SK-N-SH (cell line): ENCODE results near the gene FEM1C. TPM values are rescaled to one million over a fixed set of nuclear protein-coding genes. Genes with fewer than 3 reads are reported as not detected.

Source experiments
- CTCF ChIA-PET: fragments of 300-600, 350-600 bp; formaldehyde crosslinking; extraction: SDS; loops from one replicate; lab custom pipeline; 2021; lab: Yijun Ruan, JAX
- POLR2A ChIA-PET: fragments of 350-600 bp; sonication (Branson Sonifier 250); formaldehyde crosslinking; extraction: SDS; loops from one replicate; lab custom pipeline; 2020; ENCODE audit warnings: antibody characterized with exemption, inconsistent platforms; lab: Yijun Ruan, JAX
- DNase-seq: peaks from one replicate; pipeline ENCODE4 v3.0.0; 2012
- H2AFZ ChIP-seq: fragments of 200-600 bp; sonication (generic); 2 replicates; pipeline ENCODE4 v1.8.1; 2016; ENCODE audit warnings: antibody characterized with exemption, mild to moderate bottlenecking, low read depth
- H3F3A ChIP-seq: fragments of 200-600 bp; sonication (generic); replicated peaks from 2 replicates; pipeline ENCODE3; 2016; ENCODE audit warnings: antibody characterized with exemption, mild to moderate bottlenecking; ENCODE audit not compliant: insufficient read depth
- H3K27ac ChIP-seq, 2 experiments: fragments of 200-500 bp in 1 of 2; fragments of 200-600 bp in 1 of 2; sonication (Bioruptor generic) in 1 of 2; sonication (generic), shearing (Covaris generic) in 1 of 2; 2 replicates each; pipeline versions ENCODE4 v1.5.1 to v1.6.1; 2014 to 2016; ENCODE audit warnings: low read depth in 2 of 2, inconsistent platforms in 1 of 2, low read length in 1 of 2, mild to moderate bottlenecking in 1 of 2, mixed read lengths in 1 of 2
- H3K27me3 ChIP-seq: fragments of 200-600 bp; sonication (generic), shearing (Covaris generic); 2 replicates; pipeline ENCODE4 v1.6.1; 2016; ENCODE audit warnings: mixed run types; ENCODE audit not compliant: insufficient read depth
- H3K36me3 ChIP-seq, 2 experiments: fragments of 200-500 bp in 1 of 2; fragments of 200-600 bp in 1 of 2; sonication (Bioruptor generic) in 1 of 2; sonication (generic) in 1 of 2; replicated peaks in 1 of 2; 2 replicates each; pipeline versions ENCODE3 to v1.5.1; 2014 to 2016; ENCODE audit warnings: low read length in 1 of 2, mild to moderate bottlenecking in 1 of 2; ENCODE audit not compliant: insufficient read depth in 2 of 2, control insufficient read depth in 1 of 2
- H3K4me1 ChIP-seq, 2 experiments: fragments of 200-500 bp in 1 of 2; fragments of 200-600 bp in 1 of 2; sonication (Bioruptor generic) in 1 of 2; sonication (generic), shearing (Covaris generic) in 1 of 2; 2 replicates each; pipeline versions ENCODE4 v1.5.1 to v1.6.1; 2014 to 2016; ENCODE audit warnings: low read depth in 1 of 2, low read length in 1 of 2, mixed run types in 1 of 2; ENCODE audit not compliant: insufficient read depth in 2 of 2, control insufficient read depth in 1 of 2
- H3K4me2 ChIP-seq: fragments of 200-600 bp; sonication (generic), shearing (Covaris generic); 2 replicates; pipeline ENCODE4 v1.6.1; 2017; ENCODE audit warnings: mixed run types
- H3K4me3 ChIP-seq, 2 experiments: fragments of 200-500 bp in 1 of 2; fragments of 200-600 bp in 1 of 2; sonication (Bioruptor generic) in 1 of 2; sonication (generic), shearing (Covaris generic) in 1 of 2; 2 replicates each; pipeline versions ENCODE4 v1.5.1 to v1.8.1; 2014 to 2016; ENCODE audit warnings: low read depth in 2 of 2, inconsistent platforms in 1 of 2, low read length in 1 of 2, mild to moderate bottlenecking in 1 of 2, mixed read lengths in 1 of 2, moderate library complexity in 1 of 2
- H3K79me2 ChIP-seq: fragments of 200-600 bp; sonication (generic); 2 replicates; pipeline ENCODE4 v1.8.1; 2017; ENCODE audit warnings: mild to moderate bottlenecking; ENCODE audit not compliant: insufficient read depth
- H3K9ac ChIP-seq: fragments of 200-600 bp; sonication (generic); 2 replicates; pipeline ENCODE4 v1.6.1; 2017; ENCODE audit warnings: mixed run types
- H3K9me2 ChIP-seq: fragments of 200-600 bp; sonication (generic); 2 replicates; pipeline ENCODE4 v1.6.1; 2017; ENCODE audit warnings: mixed run types
- H3K9me3 ChIP-seq: fragments of 200-600 bp; sonication (generic); 2 replicates; pipeline ENCODE4 v1.6.1; 2017; ENCODE audit warnings: mixed run types, mild to moderate bottlenecking, moderate library complexity
- H4K20me1 ChIP-seq: fragments of 200-600 bp; sonication (generic); 2 replicates; pipeline ENCODE4 v1.6.1; 2017; ENCODE audit warnings: mild to moderate bottlenecking, mixed run types; ENCODE audit not compliant: insufficient read depth
- FOSL2 ChIP-seq: IDR thresholded peaks from 2 replicates; pipeline ENCODE4 v1.4.0; 2012; ENCODE audit warnings: low read depth, mild to moderate bottlenecking, moderate library complexity, borderline replicate concordance
- FOXJ3 ChIP-seq: sonication (generic); formaldehyde crosslinking; IDR thresholded peaks from 2 replicates; pipeline ENCODE4 v1.5.1; 2020; ENCODE audit warnings: mild to moderate bottlenecking, missing genetic modification reagents
- FOXM1 ChIP-seq: IDR thresholded peaks from 2 replicates; pipeline ENCODE4 v1.4.0; 2012; ENCODE audit warnings: low read depth, mild to moderate bottlenecking
- JUND ChIP-seq: IDR thresholded peaks from 2 replicates; pipeline ENCODE4 v1.4.0; 2012
- MEF2A ChIP-seq: IDR thresholded peaks from 2 replicates; pipeline ENCODE4 v1.4.0; 2012; ENCODE audit warnings: low read depth, borderline replicate concordance
- NFIC ChIP-seq: IDR thresholded peaks from 2 replicates; pipeline ENCODE4 v1.4.0; 2012; ENCODE audit warnings: borderline replicate concordance
- POLR2AphosphoS5 ChIP-seq: IDR thresholded peaks from 2 replicates; pipeline ENCODE4 v1.6.1; 2012; ENCODE audit warnings: low read depth, low read length
- RAD21 ChIP-seq: IDR thresholded peaks from 2 replicates; pipeline ENCODE4 v1.6.1; 2012; ENCODE audit warnings: mild to moderate bottlenecking, low read length
- RCOR1 ChIP-seq: fragments of 150-350 bp; IDR thresholded peaks from 2 replicates; pipeline ENCODE4 v1.6.1; 2017; ENCODE audit warnings: antibody characterized with exemption, low read length
- RXRA ChIP-seq: IDR thresholded peaks from 2 replicates; pipeline ENCODE4 v1.4.0; 2012; ENCODE audit warnings: low read depth, mild to moderate bottlenecking, borderline replicate concordance
- SIN3A ChIP-seq: IDR thresholded peaks from 2 replicates; pipeline ENCODE4 v1.6.1; 2012; ENCODE audit warnings: low read depth, mild to moderate bottlenecking, low read length, moderate library complexity, borderline replicate concordance
- SMC3 ChIP-seq: IDR thresholded peaks from 2 replicates; pipeline ENCODE4 v1.6.1; 2012; ENCODE audit warnings: low read depth, low read length, improper control_type of control experiment
- TCF12 ChIP-seq: IDR thresholded peaks from 2 replicates; pipeline ENCODE4 v1.4.0; 2012
- WGBS: methylation state at CpG from one replicate; pipeline ENCODE4 v1.1.6; 2017; ENCODE audit warnings: low lambda C conversion rate; 5-methylcytosine and 5-hydroxymethylcytosine counted together
- polyA plus RNA-seq, 3 experiments: library from polyadenylated mRNA; depleted of rRNA; stranded (reverse); fragments of >200 nt; gene quantifications; 2 replicates each; pipeline ENCODE4 v1.2.3, GENCODE V29; 2012
- TF ChIP-seq, protein P1 (sequence below): fragments of 200-600 bp; sonication (generic); IDR thresholded peaks from 2 replicates; pipeline ENCODE4 v1.6.1; 2017; ENCODE audit warnings: antibody characterized with exemption, mild to moderate bottlenecking, moderate library complexity
- TF ChIP-seq, protein P2 (sequence below): IDR thresholded peaks from 2 replicates; pipeline ENCODE4 v1.4.0; 2012; ENCODE audit warnings: low read depth, borderline replicate concordance
- TF ChIP-seq, protein P3 (sequence below): IDR thresholded peaks from 2 replicates; pipeline ENCODE4; 2012
- TF ChIP-seq, protein P4 (sequence below): fragments of 150-350 bp; IDR thresholded peaks from 2 replicates; pipeline ENCODE4 v1.6.1; 2016; ENCODE audit warnings: mild to moderate bottlenecking, low read depth, low read length

FEM1C gene
- polyA plus RNA-seq, 1 of the 3 experiments (the other 2 are of a cell fraction), result 2.8 TPM

DNA sequence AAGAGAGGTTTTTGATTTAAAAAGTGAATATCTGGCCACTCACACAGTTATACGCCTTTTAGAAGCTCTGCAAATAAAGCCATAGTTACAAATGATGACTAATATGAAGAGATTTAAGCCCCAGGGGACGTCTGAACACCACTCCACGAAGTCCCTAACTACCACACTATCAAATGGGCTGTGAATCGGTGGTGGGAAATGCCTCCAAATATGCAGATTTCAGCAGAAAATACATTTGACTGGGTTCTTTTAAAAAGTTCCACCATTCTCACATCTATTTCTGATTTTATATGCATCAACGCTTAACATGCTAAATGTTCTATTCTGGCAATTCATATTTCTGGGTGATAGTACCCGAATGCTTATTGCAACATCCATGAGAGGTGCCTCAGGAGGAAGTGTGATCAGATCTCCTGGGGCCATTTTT is 35.2 kb upstream of the FEM1C start:
- WGBS, result 84% methylated on average over 6 of the region's 6 CpGs
- ChIA-PET CTCF (interaction anchor here (6.7 kb wide), 1 partner anchor 269 kb away, joined by 65 read pairs; no protein-coding TSS in a partner anchor), POLR2A (no interaction called here)
- Histone ChIP-seq H3K27ac (no peak overlapping the region), H3K4me2 (no peak overlapping the region), H3K36me3 (peaks cover 2 to 23% of the 10 kb centered on the region in 2 experiments), H3K9me3 (0 out of 2 replicates have a peak, but pooled peaks cover 3% of the 10 kb centered on the region), H3K9me2 (no peaks in the 10 kb centered on the region), H3K79me2 (no peaks in the 10 kb centered on the region; the same call in 1 of the 2 replicates), H3F3A (peaks cover 16% of the 10 kb centered on the region), H3K4me1 (peaks cover 0 to 17% of the 10 kb centered on the region in 2 experiments; a peak in 1 of 4 replicates), H4K20me1 (no peaks in the 10 kb centered on the region), H2AFZ (no peak overlapping the region), H3K27me3 (no peaks in the 10 kb centered on the region), H3K9ac (no peak overlapping the region), H3K4me3 (no peak overlapping the region)
- TF ChIP-seq, protein P1, sequence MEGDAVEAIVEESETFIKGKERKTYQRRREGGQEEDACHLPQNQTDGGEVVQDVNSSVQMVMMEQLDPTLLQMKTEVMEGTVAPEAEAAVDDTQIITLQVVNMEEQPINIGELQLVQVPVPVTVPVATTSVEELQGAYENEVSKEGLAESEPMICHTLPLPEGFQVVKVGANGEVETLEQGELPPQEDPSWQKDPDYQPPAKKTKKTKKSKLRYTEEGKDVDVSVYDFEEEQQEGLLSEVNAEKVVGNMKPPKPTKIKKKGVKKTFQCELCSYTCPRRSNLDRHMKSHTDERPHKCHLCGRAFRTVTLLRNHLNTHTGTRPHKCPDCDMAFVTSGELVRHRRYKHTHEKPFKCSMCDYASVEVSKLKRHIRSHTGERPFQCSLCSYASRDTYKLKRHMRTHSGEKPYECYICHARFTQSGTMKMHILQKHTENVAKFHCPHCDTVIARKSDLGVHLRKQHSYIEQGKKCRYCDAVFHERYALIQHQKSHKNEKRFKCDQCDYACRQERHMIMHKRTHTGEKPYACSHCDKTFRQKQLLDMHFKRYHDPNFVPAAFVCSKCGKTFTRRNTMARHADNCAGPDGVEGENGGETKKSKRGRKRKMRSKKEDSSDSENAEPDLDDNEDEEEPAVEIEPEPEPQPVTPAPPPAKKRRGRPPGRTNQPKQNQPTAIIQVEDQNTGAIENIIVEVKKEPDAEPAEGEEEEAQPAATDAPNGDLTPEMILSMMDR, result no peak
- TF ChIP-seq SMC3, result no peak
- TF ChIP-seq RAD21, result no peak
- no peak for TF ChIP-seq NFIC
- TF ChIP-seq FOXM1, result no peak
- no peak for TF ChIP-seq TCF12
- TF ChIP-seq, protein P2, sequence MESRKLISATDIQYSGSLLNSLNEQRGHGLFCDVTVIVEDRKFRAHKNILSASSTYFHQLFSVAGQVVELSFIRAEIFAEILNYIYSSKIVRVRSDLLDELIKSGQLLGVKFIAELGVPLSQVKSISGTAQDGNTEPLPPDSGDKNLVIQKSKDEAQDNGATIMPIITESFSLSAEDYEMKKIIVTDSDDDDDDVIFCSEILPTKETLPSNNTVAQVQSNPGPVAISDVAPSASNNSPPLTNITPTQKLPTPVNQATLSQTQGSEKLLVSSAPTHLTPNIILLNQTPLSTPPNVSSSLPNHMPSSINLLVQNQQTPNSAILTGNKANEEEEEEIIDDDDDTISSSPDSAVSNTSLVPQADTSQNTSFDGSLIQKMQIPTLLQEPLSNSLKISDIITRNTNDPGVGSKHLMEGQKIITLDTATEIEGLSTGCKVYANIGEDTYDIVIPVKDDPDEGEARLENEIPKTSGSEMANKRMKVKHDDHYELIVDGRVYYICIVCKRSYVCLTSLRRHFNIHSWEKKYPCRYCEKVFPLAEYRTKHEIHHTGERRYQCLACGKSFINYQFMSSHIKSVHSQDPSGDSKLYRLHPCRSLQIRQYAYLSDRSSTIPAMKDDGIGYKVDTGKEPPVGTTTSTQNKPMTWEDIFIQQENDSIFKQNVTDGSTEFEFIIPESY, result no peak
- no peak for TF ChIP-seq JUND
- no peak for TF ChIP-seq FOSL2
- TF ChIP-seq RXRA, result no peak
- TF ChIP-seq, protein P3, sequence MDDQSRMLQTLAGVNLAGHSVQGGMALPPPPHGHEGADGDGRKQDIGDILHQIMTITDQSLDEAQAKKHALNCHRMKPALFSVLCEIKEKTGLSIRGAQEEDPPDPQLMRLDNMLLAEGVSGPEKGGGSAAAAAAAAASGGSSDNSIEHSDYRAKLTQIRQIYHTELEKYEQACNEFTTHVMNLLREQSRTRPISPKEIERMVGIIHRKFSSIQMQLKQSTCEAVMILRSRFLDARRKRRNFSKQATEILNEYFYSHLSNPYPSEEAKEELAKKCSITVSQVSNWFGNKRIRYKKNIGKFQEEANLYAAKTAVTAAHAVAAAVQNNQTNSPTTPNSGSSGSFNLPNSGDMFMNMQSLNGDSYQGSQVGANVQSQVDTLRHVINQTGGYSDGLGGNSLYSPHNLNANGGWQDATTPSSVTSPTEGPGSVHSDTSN, result no peak
- no peak for DNase-seq

DNA sequence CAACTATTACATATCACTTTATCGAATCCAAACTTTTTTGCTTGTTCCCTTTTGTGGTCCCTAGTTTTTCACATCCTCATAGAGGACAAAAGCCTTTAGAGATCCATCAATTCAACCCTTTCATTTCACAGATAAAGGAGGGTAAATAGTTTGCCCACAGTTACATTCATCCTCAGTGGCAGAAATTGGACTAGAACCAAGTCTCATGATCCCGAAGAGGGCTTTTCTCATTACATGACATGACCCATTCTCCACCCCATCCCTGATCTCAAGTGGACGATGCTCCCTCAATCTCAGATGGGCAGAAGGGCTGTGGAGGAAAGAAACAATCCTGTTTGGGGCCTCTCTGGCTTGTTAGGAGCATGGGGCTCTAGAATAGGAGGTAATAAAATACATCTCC is 34.6 kb upstream of the FEM1C start:
- WGBS, result 89% methylated on average over 3 of the region's 3 CpGs

More for the DNA sequence above, 34.6 kb upstream of the FEM1C start:
- ChIA-PET POLR2A (no interaction called here), CTCF (interaction anchor here (6.7 kb wide), 1 partner anchor 269 kb away, joined by 65 read pairs; no protein-coding TSS in a partner anchor)
- peaks cover 16% of the 10 kb centered on the region for H3F3A ChIP-seq
- no peak overlapping the region for H3K4me2 ChIP-seq
- H2AFZ ChIP-seq, result no peak overlapping the region
- H4K20me1 ChIP-seq, result no peaks in the 10 kb centered on the region
- H3K36me3 ChIP-seq, result peaks cover 2 to 23% of the 10 kb centered on the region in 2 experiments
- TF ChIP-seq MEF2A (no peak), RCOR1 (no peak), NFIC (no peak), FOXJ3 (CRISPR knock-in tag) (no peak), POLR2AphosphoS5 (no peak), SIN3A (no peak)
- TF ChIP-seq, protein P4, sequence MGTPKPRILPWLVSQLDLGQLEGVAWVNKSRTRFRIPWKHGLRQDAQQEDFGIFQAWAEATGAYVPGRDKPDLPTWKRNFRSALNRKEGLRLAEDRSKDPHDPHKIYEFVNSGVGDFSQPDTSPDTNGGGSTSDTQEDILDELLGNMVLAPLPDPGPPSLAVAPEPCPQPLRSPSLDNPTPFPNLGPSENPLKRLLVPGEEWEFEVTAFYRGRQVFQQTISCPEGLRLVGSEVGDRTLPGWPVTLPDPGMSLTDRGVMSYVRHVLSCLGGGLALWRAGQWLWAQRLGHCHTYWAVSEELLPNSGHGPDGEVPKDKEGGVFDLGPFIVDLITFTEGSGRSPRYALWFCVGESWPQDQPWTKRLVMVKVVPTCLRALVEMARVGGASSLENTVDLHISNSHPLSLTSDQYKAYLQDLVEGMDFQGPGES, result no peak
- H3K9me2 ChIP-seq, result no peaks in the 10 kb centered on the region
- H3K9ac ChIP-seq, result no peak overlapping the region
- H3K27ac ChIP-seq, result no peak overlapping the region
- peaks cover 0 to 17% of the 10 kb centered on the region in 2 experiments; a peak in 1 of 4 replicates for H3K4me1 ChIP-seq
- no peak for DNase-seq
- H3K4me3 ChIP-seq, result no peak overlapping the region
- no peaks in the 10 kb centered on the region; the same call in 1 of the 2 replicates for H3K79me2 ChIP-seq
- 0 out of 2 replicates have a peak, but pooled peaks cover 3% of the 10 kb centered on the region for H3K9me3 ChIP-seq
- no peaks in the 10 kb centered on the region for H3K27me3 ChIP-seq
